Spleen (tissue), 7 donors: ENCODE results near the gene RPS27A.

ENCODE experiments used
- POLR2A ChIP-seq, 3 donors: fragments of 450-650 bp; IDR thresholded peaks; one replicate each; pipeline ENCODE4 v1.5.1; 2017; ENCODE audit warnings: antibody characterized with exemption in 3 of 3, mild to moderate bottlenecking in 1 of 3
- TF ChIP-seq, protein P1 (sequence below), 11 experiments: fragments of 200-600 bp in 7 of 11; fragments of 450-650 bp in 4 of 11; sonication (generic) in 4 of 11; IDR thresholded peaks in 8 of 11; conservative IDR thresholded peaks in 3 of 11; 1 replicate in 7 of 11; 2 replicates in 4 of 11; pipeline versions ENCODE4 v1.4.0 to v1.8.0; 2016 to 2021; ENCODE audit warnings: antibody characterized with exemption in 11 of 11, inconsistent platforms in 4 of 11, mild to moderate bottlenecking in 1 of 11
- donor health status: DM: no; HTN: no; CAD: no; lungs with moderate emphysema.
- donor health status: DM: no; HTN: no; CAD: no.
- donor health status: DM: no; HTN: no; CAD: no.

DNA sequence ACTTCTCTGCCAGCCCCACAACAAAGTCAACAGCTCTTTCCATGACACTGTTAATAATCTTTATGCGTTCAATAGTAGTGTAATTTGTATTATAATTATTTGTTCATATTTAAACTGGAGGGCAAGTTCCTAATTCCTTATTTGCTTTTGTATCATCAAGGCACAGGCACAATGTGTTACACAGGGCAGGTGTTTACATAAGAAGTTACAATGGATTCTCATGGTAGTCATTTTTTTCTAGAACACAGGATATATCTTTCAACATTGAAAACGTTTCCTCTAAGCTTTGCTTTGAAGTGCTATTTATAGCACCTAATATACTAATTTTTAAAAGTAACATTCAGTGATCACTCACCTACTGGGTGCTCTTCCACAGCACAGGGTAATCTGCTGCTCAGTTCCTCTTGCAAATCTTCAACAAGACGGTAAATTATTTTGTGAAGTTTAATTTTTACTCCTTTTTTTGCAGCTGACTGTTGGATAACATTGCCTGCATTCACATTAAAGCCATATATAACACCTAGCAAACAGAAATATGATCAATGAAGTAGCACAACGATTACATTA lies 7.3 kb downstream of the RPS27A start:
- TF ChIP-seq, protein P1, sequence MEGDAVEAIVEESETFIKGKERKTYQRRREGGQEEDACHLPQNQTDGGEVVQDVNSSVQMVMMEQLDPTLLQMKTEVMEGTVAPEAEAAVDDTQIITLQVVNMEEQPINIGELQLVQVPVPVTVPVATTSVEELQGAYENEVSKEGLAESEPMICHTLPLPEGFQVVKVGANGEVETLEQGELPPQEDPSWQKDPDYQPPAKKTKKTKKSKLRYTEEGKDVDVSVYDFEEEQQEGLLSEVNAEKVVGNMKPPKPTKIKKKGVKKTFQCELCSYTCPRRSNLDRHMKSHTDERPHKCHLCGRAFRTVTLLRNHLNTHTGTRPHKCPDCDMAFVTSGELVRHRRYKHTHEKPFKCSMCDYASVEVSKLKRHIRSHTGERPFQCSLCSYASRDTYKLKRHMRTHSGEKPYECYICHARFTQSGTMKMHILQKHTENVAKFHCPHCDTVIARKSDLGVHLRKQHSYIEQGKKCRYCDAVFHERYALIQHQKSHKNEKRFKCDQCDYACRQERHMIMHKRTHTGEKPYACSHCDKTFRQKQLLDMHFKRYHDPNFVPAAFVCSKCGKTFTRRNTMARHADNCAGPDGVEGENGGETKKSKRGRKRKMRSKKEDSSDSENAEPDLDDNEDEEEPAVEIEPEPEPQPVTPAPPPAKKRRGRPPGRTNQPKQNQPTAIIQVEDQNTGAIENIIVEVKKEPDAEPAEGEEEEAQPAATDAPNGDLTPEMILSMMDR (IDR thresholded peaks at IDR 0.05 in 8 of 11, conservative IDR thresholded peaks at IDR 0.05 in 3 of 11): no peak
- no peak for TF ChIP-seq POLR2A (IDR thresholded peaks at IDR 0.05)
